A549 treated with AZD2906 at 1 μM for 4 hours (cell line): ENCODE measurements around the gene RBBP9. TPM values are rescaled to one million over a fixed set of nuclear protein-coding genes. Genes with fewer than 3 reads are reported as not detected.

ENCODE experiments used
- total RNA-seq: library from RNA; stranded (reverse); fragments of 200-300 nt; extraction: Qiagen RNA extraction; gene quantifications from 5 replicates; pipeline ENCODE4 v1.2.3, GENCODE V29; 2022

The RBBP9 gene
- total RNA-seq: 12.0 to 13.9 TPM (median 12.8 TPM) in 5 replicates

DNA sequence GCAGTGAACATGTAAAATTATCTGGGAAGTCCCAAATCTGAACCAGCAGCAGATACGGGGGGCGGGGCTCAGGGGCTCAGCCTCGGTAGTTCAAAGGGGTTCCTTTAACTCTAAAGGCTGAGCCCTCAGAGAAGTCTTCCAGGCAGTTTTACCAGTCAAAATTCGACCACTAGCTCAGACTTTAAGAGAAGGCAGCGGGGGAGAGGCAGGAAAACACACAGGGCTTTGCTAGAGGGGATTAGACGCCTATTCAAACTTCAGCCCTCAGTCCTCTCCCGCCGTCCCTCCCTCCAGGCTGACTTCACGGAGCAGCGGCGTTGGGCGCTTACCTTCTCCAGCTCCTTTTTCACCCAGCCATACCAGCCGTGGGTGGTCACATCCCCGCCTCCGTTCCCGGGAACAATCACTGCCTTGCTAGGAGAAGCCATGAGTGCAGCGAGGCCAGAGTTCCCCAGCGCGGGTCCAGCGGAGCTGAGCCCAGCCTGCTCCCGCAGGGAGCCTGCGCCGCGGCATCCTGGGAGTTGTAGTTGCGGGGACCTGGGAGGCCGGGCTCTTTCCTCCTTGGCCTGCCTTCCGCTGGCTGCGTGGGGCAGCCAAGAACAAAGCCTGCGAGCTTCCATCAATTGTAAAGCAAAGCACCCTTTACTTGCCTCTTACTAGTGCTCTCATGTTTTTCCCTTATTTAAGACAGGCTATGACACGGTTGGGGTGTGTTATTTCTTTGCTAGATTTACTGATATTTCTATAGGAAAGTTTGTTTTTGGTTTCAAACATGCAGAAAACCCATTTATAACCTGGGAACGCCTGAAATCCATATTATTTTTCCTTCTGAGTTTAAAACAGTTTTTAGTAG lies at the start of gene RBBP9:
Gene RBBP9, minus strand, starts transcription at position 486 of the 853 bp plus-strand sequence. Its CDS starts 58 bp downstream, at position 428.

DNA sequence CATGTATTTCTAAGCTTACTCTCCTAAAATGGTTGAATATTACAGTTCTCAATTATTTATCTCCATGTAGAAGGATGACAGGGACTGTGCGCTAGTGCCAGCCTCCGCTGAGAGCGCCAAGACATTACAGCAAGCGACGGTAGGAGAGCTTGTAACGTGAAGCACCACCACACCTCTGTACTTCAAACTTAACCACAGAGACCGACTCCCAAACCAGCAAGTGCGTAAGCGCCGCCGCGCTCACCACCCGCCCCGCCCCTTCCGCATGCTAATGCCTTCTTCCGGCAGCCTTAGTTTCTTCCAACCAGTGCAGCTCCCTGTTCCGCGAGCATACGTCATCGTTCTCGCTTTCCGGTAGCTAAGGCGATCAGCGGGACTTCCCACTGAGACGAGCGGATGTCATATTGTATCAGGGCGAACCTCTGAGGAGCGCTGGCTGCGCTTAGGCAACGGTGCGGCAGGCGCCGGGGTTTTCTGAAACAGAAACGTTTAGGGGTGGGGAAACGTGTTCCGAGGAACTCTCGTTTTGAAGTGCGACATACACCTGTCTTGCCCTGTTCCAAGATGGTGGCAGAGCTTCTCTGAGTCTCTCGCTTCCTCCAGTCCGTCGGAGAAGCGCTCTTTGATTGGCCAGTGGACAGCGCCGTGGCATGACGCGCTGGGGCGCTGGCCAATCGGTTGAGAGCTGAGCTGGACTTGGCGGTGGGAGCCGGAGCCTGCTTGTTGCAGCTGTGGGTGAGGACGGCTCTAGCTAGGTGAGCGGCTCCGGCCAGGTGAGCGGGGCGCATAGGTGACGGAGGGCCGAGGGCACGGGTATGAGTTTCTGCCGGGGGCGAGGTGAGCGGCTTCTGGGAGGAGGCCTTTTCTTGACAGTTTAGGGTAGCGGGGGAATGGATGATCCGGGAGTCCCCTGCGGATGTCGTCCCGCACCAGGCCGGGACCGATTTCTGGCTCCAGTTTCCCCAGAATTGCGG lies 10.5 kb upstream of the RBBP9 start, which contains the start of gene SEC23B:
Gene SEC23B, plus strand, starts transcription at position 723 of the 974 bp plus-strand sequence. CDS start 2,896 bp downstream, outside the sequence.

DNA sequence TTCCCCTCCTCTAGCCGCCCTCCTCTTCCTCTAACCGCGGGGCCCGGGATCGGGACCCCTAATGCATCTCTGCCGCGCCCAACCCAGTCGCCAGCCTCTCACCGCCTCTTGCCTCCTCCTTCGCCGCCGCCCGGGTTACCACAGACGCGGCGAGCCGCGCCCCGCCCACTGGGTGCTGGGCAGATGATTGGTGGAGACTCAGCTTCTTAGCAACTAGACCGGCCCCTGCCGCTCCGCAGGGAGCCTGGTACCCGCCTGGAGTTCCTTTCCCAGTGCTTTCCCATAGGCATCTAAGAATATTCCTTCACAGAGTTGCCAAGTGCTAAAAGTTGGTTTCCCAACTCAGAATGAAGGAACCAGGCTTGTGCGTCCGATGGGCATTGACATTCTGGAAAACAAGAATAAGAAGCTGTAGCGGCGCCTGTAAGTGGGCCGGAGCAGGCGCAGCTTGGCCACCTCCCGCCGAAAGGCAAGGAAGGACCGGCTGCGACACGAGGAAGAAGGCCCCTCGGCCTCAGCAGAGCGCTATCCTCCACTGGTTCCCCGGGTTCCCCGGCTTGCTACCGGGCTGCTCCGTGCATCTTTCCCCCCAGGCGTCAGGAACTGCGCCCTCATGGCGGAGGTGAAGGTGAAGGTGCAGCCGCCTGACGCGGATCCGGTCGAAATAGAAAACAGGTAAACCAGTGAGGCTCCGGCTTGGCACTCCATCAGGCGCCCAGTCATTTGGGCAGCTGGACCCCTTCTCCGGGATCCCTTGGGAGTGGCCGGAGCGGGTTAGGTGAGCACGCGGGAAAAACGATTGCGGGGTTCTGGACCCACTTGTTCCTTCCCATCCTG lies 29.9 kb downstream of the RBBP9 start, which contains the start of the genes DZANK1 and POLR3F:
Gene DZANK1, minus strand, starts transcription at position 137 of the 837 bp plus-strand sequence. CDS start 1,672 bp downstream, outside the sequence.
Gene POLR3F, plus strand, starts transcription at position 497 of the 837 bp plus-strand sequence. Its CDS starts 117 bp downstream, at position 614.

Other genes starting within 250 kb of the RBBP9 start
- 10.4 to 12.8 TPM (median 11.0 TPM) in 5 replicates for gene ZNF133, start 208.7 kb downstream of the RBBP9 start, total RNA-seq
- gene DZANK1, start 30.2 kb downstream of the RBBP9 start, total RNA-seq: 2.1 to 2.5 TPM (median 2.3 TPM) in 5 replicates
- gene POLR3F, start 29.8 kb downstream of the RBBP9 start, total RNA-seq: 14.0 to 25.0 TPM (median 14.3 TPM) in 5 replicates
- gene SEC23B, start 10.7 kb upstream of the RBBP9 start, total RNA-seq: 49.5 to 56.0 TPM (median 51.0 TPM) in 5 replicates
- 123 to 146 TPM (median 127 TPM) in 5 replicates for gene SMIM26, start 70.2 kb upstream of the RBBP9 start, total RNA-seq
- 76.2 to 83.8 TPM (median 78.1 TPM) in 5 replicates for gene DTD1, start 90.8 kb upstream of the RBBP9 start, total RNA-seq